ENCODE measurements around the gene MYO9B.
A peak's percentile ranks its signal among the peaks of the same experiment; 100 is the strongest.
"Not testable (repeated sequence)": the region's sequence is repeated elsewhere in the genome, so short reads cannot be mapped to it uniquely, and the experiment has no call there.

Gene MYO9B

GRCh38 chr19:17185590-17185989, 110.0 kb downstream of the MYO9B start:
- no peak for DNase-seq
- intact Hi-C loops (cut with DNase I) = no loop called here

- DNase-seq; intact Hi-C loops (cut with DNase I): not testable (repeated sequence)
Measured at GRCh38 chr19:17191736-17192135, 116.2 kb downstream of the MYO9B start.

GRCh38 chr19:17192751-17193150, 117.2 kb downstream of the MYO9B start:
- intact Hi-C loops (cut with DNase I) = no loop called here
- no peak for DNase-seq

DNA sequence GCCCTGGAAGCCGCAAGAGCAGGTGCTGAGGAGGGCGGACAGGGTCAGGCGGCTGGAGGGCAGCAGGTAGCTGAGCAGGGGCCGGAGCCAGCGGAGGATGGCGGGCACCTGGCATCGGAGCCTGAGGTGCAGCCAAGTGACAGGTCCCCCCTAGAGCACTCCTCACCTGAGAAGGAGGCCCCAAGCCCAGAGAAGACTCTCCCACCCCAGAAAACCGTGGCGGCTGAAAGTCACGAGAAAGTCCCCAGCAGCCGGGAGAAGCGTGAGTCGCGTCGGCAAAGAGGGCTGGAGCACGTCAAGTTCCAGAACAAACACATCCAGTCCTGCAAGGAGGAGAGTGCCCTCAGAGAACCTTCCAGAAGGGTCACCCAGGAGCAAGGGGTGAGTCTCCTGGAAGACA, 119.0 kb downstream of the MYO9B start:
- no peak for DNase-seq
- intact Hi-C loops (cut with DNase I) = no loop called here

- intact Hi-C loops (cut with DNase I) = no loop called here
- DNase-seq = no peak
Measured at GRCh38 chr19:17195106-17195505, 119.5 kb downstream of the MYO9B start.

- intact Hi-C loops (cut with DNase I) = no loop called here
Measured at GRCh38 chr19:17196610-17197009, 121.0 kb downstream of the MYO9B start.

GRCh38 chr19:17197666-17198065, 122.1 kb downstream of the MYO9B start:
- no peak for DNase-seq
- intact Hi-C loops (cut with DNase I) = no loop called here

More at GRCh38 chr19:17196610-17197009, 121.0 kb downstream of the MYO9B start:
- DNase-seq = no peak

DNA sequence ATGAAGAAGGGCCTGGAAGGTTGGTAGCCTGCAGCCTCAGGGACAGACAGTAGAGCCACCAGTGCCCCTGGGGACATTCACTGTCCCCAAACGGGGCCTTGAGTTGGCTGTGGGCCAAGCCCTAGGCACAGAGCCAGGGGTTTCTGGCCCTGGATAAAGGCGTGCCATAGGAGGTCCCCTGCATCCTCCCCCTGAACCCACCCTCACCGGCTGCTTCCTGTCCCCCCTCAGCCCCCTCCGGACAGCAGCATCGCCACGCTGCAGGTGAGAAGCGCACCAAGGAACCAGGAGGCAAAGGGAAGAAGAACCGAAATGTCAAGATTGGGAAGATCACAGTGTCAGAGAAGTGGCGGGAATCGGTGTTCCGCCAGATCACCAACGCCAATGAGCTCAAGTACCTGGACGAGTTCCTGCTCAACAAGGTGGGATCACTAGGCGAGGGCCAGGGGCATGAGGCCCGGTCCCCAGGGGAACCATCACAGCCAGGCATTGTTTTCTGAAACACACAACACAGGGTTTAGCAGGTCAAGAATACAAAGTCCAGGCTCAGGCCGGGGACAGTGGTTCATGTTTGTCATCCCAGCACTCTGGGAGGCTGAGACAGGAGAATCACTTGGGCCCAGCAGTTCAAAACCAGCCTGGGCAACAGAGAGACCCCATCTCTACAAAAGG, 125.0 kb downstream of the MYO9B start:
- DNase-seq = no peak
- intact Hi-C loops (cut with DNase I) = no loop called here

- no peak for DNase-seq
- intact Hi-C loops (cut with DNase I) = no loop called here
Measured at GRCh38 chr19:17202249-17202648, 126.7 kb downstream of the MYO9B start.

DNA sequence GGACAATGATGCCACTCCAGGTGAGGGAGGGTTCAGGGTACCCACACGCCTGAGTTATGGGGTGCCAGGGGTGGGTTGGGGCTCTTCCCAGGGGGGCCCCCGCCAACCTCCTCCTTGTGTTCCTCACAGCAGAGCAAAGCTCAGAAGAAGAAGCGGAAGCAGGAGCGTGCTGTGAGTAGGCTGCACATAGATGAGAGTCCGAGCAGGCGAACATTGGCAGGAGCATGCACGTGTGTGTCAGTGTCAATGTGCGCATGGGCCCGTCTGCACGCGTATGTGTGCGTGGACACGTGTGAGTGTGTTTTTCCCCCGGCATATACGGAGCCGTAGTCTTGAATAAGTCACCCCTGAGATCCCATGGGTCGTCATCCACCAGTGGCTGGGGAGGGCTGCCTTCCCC, 127.1 kb downstream of the MYO9B start:
- intact Hi-C loops (cut with DNase I) = no loop called here
- DNase-seq = no peak

GRCh38 chr19:17205237-17206140, 129.9 kb downstream of the MYO9B start:
- intact Hi-C loops (cut with DNase I) = no loop called here
- peak; percentile 20 to 82 (median 64) for DNase-seq

- no peak for DNase-seq
- intact Hi-C loops (cut with DNase I) = no loop called here
Measured at GRCh38 chr19:17206736-17207581, 131.4 kb downstream of the MYO9B start.

- peak in 3 of 42 donors; percentile 20 to 33 (median 28) for DNase-seq
- intact Hi-C loops (cut with DNase I) = no loop called here
Measured at GRCh38 chr19:17209126-17210036, 133.8 kb downstream of the MYO9B start.

GRCh38 chr19:17210296-17210695, 134.7 kb downstream of the MYO9B start:
- intact Hi-C loops (cut with DNase I) = no loop called here
- no peak for DNase-seq

DNA sequence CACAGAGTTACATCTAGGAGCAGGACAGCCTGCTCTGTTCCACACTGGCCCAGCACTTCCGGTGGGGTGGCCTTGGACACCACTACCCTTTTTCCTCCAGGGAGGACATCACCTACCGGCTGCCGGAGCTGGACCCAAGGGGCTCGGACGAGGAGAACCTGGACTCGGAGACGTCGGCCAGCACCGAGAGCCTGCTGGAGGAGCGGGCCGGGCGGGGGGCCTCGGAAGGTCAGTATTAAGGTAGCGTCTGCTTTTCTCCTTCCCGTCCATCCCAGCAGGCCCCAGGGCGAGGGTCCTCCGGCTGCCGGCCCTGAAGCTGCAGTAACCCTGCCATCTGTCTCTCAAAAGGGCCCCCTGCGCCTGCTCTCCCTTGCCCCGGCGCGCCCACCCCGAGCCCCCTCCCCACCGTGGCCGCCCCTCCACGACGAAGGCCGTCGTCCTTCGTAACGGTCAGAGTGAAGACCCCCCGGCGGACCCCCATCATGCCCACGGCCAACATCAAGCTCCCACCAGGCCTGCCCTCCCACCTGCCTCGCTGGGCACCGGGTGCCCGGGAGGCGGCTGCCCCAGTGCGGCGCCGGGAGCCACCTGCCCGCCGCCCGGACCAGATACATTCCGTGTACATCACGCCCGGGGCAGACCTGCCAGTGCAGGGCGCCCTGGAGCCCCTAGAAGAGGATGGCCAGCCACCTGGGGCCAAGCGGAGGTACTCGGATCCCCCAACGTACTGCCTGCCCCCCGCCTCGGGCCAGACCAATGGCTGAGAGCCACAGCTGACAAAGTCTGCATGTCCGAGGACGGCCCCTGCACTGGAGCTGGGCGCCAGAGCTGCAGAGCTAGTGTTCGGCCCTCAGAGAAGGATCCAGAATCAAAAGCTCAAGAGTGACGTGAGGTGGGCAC, 136.2 kb downstream of the MYO9B start:
- intact Hi-C loops (cut with DNase I) = no loop called here
- DNase-seq = no peak

DNA sequence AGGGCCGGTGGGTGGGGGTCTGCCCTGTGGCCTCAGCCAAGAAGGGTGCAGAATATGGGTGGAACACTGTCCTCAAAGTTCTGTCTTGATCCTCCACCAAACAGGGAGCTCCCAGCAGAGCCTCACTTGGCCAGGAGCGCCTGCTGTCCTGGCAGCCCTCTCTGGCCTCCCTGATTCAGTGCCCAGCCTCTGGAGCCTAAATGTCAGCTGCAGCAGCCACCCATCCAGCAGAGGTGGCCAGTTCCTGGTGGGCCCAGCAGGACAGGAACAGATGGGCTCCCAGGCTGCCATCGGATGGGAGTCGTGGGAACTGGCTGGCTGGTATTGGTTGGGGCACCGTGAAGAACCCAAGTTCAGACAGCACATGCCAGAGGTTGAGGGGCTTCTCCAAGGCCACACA, 137.8 kb downstream of the MYO9B start:
- intact Hi-C loops (cut with DNase I) = no loop called here
- DNase-seq = no peak

GRCh38 chr19:17214508-17215126, 139.0 kb downstream of the MYO9B start:
- peak in 20 of 42 donors; percentile 22 to 60 (median 32) for DNase-seq
- intact Hi-C loops (cut with DNase I) = no loop called here

All from head of caudate nucleus (tissue), 42 donors.